ENCODE measurements around the gene ZFPL1. TPM values are rescaled to one million over a fixed set of nuclear protein-coding genes. Genes with fewer than 3 reads are reported as not detected.
A peak's percentile ranks its signal among the peaks of the same experiment; 100 is the strongest.

The ZFPL1 gene
- total RNA-seq, 1 experiment from 2014 or later, result 55.7 TPM

DNA sequence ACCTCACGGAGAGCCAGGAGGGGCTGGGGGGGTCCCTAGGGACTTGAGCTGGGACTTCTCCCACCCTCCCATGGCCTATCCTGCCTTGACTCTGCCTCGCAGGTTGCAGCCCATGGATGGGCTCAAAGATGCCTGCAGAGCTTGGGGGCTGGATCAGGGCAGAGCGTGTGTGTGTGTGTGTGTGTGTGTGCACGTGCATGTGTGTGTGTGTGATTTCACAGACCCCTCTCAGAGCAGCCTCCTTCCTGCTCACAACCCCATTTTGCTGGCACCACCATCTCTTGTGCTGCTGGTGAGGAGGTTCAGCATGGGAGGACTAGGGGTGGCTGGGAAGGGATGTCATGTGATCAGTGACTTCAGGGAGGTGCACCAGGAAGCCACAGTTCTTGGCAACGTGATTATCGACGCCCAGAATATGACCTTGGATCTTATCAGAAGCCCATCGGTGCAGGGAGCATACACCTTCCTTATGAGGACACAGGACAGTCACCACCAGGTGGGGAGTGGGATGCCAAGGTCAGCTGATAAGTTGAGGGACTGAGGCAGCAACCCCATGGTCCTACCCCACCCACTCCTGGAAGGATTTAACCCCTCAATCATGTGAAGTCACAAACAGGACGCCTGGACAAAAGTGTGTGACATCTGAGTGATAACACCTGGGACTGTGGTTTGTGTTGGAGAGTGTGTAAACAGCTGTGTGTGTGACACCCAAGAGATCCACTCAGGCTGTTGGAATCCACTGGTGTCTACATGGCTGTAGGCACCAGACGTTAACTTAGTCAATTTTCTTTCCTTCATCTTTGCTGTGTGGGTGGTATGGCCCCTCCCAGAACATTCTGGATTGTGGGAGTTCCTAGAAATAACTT, 23.8 kb upstream of the ZFPL1 start:
- DNase-seq (ENCODE audit: low read depth), result no peak

DNA sequence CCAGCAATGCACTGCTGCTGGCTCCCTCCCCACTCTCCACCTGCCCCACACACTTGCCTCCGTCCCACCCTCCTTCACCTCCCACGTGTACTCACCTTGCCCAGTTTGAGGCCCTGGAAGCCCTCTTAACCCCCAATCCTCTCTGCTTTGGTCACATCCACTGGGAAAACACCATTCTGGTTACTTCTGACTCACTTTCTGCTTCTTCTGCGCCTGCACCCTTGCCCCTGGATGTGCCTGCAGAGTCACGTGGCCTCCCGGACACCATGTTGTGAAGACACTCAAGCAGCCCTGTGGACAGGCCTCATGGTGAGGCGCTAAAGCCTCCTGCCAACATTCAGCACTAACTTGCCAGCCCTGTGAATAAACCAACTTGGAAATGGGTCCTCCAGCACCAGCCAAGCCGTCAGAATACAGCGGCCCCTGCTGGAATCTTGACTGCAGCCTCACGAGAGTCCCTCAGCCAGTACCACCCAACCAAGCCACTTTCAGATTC, 23.1 kb upstream of the ZFPL1 start:
- DNase-seq (ENCODE audit: low read depth), result no peak

DNA sequence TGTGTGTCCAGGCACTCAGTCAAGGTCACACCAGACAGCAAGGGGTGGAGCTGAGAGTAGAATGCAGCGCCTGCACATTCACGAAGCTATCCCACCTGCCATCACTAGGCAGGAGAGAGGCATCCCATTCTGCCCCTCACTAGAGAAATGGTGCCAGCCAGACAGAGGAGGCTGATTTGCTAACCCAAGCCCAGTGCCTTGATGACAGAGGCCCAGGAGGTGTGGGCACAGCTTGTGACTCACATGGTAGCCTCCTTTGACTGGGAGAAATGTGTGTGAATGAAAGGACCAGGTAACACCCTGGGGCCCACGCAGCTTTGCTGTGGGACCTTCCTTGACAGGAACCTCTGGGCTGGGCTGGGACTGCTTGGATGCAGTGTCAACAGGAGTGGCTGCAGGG, 20.5 kb upstream of the ZFPL1 start:
- no peak for DNase-seq (ENCODE audit: low read depth)

DNA sequence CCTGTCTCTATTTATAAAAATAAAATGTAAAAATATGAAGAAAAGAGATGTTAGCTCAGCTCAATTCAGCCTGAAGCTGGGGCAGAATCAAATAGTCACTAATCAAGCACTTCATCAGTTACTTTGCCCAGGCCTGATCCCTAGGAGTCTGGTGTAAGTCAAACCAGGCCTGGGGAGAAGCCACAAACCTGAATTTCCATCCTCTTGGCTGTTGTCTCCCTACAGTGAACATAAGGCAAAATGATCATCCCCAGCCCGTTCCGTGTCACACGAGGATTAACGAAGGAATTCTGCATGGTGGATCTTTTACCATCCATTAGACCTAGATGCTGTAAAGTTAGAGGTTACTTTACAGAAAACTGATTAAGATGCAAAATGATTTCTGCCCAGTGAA, 19.2 kb upstream of the ZFPL1 start:
- DNase-seq (ENCODE audit: low read depth), result no peak

DNA sequence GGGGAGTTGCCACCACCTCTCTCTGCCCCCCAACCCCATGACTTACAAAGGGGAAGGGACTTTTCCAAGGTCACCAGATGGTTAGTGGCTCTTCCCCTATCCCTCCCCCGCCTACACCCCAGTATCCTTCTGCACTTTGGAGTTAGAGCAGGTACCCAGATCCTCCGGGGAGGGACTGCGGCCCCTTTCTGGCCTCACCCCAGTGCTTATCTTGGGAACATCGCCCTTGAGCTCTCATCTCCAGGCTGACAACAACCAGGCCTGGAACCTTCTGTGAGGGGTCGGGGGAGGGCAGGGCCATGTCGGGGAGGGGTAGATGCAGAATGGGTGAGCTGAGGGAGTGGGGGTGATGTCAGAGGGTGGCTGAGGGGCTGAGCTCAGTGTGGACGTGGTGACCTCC, 18.2 kb upstream of the ZFPL1 start:
- no peak for DNase-seq (ENCODE audit: low read depth)

DNA sequence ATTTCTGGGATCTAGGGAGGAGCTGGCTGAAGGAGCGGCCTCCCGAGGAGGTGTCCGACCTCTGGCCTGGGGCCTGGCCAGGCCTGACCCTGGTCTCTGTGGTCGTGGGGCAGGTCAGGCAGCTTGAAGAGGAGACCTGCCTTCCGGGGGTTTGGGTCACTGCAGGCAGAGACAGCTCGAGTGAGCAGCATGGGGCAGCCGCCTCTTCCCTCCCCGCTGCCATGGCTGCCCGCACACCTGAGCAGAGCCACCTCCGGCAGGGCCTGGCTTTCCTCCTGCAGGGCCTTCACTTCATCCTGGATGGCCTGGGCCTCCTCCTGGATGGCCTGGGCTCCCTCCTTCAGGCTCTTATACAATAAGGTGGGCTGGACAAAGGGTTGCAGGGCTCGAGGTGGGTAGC, 17.7 kb upstream of the ZFPL1 start:
- no peak for DNase-seq (ENCODE audit: low read depth)

DNA sequence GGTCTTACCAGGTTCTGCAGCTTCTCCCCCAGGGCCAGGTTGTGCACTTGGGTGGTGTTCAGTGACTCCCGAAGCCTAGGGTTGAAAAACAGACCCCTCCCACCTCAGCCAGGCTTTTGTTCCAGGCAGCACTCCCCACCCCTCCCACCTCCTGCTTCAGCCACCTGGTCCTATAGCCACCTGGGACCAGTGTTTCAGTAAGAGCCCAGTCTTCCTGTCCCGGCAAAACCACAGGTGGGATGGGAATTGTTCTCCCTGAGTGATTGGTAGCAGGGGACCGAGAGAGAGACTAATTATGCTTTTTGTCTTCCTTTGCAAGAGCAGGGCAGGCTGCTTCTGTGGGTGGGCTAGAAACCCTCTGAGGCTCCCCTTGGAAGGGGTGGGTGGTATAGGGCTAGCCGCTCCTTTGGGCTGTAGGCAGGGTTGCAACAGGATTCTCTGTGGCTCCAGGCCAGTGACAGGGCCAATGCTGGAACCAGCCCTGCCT, 17.2 kb upstream of the ZFPL1 start:
- no peak for DNase-seq (ENCODE audit: low read depth)

DNA sequence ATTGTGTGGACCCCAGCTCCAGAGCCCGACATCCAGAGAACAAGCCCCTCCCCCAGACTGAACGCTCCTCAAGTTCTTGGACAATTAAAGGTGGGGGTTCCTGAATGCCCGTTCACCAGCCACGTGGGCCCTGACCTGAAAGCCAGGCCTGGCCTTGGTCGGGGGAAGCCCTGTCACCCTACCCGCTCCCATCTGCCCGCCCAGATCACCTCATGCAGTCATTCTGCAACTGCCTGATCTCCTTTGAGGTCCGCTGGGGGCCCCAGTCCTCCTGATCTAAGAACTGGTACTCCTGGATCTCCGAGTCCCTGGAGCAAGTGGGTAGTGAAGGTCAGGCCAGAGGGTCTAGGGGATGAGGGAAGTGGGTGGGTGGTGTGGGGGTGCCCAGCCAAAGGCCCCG, 16.6 kb upstream of the ZFPL1 start:
- DNase-seq (ENCODE audit: low read depth), result no peak

DNA sequence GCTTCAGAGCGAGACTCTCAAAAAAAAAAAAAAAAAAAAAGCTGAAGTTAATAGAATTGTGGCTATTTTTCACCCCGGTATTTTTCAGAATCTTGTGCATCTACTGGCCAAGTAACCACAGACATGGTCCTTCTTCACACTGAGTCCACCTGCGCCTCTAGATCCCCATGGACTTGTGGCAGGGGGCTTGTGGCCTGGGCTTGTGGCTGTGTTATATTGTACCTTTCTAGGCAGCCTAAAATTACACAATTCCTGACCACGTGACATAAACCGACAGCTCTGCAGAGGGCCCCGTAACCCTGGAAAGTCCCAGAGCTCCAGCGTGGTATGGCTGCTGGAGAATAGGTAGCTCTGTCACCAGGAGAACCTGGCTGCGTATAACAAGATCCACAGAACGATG, 14.8 kb upstream of the ZFPL1 start:
- DNase-seq (ENCODE audit: low read depth), result no peak

DNA sequence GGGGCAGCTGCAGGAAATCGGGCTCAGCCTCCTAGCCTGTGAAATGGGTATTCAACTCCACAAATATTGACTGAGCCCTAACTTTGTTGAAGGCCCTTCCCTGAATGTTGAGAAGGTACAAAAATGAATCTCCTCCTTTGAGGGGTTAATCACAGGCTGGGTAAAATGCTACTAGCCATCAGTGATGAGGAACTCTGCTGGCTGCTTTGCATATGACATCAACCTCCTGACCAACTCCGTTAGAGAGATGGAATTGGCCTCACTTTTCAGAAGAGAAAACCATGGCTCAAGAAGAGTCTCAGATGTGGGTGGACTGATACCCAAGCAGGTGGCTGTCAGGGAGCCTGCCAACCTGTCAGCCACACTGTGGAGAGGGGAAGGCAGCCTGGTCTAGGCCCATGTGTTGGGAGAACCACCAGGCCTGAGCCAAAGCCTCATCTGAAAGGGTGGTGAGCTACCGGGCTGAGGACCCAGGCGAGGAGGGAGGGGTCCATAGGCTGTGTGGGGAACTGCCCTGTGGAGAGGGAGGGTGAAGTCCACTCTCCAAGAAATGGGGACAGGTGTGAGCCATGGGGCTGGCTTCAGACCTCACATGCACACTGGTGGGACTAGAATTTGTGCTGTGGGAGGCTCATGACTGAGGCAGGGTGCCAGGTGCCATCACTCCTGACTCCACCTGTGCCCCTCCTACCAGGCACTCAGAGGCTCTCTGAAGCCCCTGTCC, 12.0 kb upstream of the ZFPL1 start:
- DNase-seq (ENCODE audit: low read depth), result no peak

DNA sequence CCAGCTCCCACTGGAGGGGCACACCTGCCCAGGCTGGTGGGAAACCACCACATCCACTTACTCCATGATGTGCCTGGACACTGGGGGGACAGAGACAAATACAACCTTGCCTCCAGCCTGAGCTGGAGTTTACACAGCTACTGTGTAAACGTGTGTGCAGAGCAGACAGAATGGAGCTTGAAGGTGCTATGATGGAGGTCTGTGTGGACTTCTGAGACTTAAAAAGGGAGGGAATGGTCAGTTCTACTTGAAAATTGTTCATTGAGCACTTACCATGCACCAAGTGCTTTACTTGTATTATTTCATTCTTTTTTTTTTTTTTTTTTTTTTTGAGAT, 11.4 kb upstream of the ZFPL1 start:
- no peak for DNase-seq (ENCODE audit: low read depth)

DNA sequence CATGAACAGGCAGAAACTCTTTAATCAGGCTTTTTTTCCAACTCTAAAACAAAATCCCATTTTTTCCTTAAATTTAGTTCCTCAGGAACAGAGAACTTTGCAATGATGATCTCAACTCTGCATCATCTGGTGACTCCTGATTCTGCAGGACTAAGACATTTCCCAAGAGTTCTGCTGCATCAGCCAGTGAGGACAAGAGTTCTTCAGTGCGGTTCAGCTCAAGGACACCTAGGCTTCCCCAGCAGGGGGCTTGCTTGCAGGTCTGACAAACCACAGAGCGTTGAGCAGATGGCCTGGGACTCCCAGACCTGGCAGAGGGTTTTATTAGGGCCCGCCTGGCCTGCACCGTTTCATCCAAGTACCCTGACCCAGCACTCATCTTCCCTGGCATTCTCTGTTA, 6.6 kb upstream of the ZFPL1 start:
- DNase-seq (ENCODE audit: low read depth), result peak; percentile 11

DNA sequence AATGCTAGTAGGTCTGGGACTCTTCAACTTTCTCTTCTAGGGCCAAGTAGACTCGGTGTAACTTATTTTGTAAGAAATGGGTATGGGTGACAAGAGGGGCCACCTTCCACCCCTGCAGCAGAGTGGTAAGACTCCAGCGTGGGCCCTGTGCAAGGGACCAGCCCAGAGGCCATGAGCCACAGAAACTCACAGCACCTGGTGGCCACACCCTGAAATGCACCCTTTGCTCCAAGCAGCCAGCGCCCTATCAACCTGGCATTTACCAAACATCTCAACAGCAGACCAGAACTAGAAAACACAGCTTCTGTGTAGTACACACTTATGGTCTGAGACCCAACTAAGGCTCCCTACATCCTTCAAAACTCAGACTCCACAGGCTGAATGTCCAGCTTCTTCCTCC, 5.9 kb upstream of the ZFPL1 start:
- peak; percentile 19 for DNase-seq (ENCODE audit: low read depth)

DNA sequence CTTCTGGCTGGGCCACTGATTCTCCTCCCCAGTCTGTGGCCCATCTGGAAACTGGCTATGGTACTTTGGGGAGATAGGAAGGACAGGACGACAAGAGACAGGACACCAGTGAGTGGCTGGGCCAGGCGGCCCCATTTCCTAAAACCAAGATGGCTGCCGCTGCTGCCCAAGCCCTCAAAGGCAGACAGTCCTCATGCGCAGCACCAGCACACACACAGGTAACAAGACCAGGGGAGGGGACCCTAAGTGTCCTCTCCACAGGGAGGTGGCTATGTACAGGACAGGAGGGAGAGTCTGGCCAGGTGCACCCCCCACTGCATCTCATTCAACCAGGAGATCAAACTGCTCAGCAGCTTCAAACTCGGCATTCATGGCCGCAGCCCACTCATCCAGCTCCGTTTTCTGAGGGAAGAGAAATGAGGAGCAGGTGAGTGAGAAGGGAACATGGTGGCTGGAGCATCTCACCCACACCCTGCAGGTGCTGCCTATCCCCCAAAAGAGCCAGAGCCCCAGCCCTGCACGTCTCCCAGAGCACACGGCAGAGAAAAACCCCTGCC, 5.2 kb upstream of the ZFPL1 start:
- DNase-seq (ENCODE audit: low read depth), result no peak

DNA sequence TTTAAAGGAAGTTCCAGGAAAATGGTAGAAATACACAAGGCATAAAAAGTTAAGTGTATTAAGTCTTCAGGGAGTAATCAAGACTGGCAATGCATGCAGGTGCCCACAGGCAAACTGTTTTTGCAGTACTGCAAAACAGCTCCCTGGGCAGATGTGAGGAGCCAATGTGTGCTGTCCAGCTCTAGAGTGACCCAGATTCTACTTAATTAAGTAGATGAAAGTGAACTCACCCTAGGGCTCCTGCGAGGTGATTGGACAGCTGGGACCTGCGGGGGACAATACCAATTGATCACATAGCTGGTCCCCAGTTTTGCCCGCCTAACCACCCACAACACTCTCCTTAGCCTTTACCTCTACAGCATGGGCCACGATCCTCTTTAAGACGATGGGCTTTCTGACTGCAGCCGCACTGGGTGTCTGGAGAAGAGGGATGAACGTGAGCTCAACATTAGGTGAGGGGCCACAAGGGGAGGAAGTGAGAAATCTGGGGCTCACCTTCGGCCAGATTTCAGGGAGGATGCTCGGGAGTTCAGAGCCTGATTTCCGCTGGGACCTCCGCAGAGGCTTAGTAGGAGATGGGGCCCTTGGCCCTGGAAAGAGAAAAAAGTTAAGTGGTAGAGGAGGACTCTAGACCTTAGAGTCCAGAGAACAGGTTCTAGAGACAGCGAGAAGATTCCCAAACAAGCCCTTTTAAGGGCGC, 738 bp upstream of the ZFPL1 start:
- no peak for DNase-seq (ENCODE audit: low read depth)

DNA sequence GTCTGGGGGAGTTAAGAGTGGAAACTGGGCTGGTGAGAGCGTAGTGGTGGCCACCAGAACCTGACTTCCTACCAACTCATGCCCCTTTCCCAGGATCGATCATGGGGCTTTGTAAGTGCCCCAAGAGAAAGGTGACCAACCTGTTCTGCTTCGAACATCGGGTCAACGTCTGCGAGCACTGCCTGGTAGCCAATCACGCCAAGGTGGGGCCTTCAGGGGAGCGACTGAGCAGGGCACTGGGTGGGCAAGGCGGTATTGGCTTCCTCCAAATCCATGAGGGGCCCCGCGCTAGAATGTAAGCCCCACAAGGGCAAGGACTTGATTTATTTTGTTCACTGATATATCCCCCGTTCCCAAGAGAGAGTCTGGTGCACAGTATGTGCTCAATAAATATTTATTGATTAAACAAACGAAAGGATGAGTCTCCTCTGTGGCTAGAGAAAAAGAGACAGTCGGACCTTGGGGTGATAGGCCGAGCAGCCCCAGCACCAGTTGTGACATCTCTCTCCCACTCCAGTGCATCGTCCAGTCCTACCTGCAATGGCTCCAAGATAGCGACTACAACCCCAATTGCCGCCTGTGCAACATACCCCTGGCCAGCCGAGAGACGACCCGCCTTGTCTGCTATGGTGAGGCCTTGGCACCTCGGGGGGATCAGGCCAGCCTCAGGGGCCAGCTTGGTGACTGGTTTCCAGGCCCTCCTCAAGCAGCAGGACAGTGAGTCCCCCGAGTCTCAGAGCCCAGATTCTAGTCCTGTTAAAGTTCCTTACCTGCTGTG, 765 bp downstream of the ZFPL1 start:
- no peak for DNase-seq (ENCODE audit: low read depth)

DNA sequence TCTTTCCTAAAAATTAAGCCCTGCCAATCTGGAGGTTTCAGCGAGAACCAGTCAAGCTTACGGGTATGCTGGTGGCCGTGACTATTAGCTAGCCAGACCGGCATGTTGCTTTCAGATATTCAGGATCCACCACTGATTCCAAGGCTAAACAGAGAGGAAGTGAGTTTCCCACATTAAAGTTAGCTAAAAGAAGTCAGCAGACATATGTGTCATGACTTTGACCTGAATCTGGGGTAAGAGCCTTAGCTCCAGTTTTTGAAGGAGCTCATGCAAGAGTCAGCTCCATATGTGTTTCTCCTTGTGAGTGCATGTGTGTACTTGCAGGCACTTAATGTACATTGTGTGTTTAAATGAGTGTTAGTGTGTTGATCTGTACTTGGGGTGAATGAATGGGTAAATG, 1.4 kb downstream of the ZFPL1 start:
- DNase-seq (ENCODE audit: low read depth), result no peak

DNA sequence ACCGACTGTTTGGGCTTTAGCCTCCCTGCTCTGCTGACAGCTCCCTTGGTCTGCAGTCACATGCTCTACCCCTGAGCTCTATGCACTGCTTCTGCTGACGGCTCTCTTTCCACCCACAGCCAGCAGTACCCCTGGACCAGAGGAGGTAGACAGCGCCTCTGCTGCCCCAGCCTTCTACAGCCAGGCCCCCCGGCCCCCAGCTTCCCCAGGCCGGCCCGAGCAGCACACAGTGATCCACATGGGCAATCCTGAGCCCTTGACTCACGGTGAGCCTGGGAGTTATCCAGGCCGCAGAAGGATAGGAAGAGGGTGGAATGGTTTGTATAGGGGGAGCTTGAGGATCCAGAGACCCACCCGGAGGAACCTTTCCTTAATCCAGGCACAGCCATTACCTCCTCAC, 2.8 kb downstream of the ZFPL1 start:
- no peak for DNase-seq (ENCODE audit: low read depth)

DNA sequence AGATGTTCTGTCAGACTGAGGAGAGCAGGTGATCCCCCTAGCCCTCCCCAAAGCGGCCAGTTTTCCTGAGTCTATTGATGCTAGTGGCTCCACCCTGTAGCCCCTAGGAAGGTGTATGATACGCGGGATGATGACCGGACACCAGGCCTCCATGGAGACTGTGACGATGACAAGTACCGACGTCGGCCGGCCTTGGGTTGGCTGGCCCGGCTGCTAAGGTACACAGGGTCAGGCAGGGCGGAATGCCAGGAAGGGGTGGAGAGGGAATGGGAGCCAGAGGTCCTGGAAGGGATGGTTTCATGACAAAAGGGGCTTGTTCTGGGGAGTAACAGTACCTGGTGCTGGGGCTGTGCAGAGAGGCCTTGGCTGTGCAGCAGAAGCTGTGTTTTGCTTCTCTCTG, 3.2 kb downstream of the ZFPL1 start:
- no peak for DNase-seq (ENCODE audit: low read depth)

DNA sequence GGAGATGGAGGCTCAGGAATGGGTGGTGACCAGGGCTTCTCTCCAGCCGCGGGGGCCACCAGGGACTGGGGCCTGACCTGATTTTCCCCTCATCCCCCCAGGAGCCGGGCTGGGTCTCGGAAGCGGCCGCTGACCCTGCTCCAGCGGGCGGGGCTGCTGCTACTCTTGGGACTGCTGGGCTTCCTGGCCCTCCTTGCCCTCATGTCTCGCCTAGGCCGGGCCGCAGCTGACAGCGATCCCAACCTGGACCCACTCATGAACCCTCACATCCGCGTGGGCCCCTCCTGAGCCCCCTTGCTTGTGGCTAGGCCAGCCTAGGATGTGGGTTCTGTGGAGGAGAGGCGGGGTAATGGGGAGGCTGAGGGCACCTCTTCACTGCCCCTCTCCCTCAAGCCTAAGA, 3.8 kb downstream of the ZFPL1 start:
- DNase-seq (ENCODE audit: low read depth), result no peak

DNA sequence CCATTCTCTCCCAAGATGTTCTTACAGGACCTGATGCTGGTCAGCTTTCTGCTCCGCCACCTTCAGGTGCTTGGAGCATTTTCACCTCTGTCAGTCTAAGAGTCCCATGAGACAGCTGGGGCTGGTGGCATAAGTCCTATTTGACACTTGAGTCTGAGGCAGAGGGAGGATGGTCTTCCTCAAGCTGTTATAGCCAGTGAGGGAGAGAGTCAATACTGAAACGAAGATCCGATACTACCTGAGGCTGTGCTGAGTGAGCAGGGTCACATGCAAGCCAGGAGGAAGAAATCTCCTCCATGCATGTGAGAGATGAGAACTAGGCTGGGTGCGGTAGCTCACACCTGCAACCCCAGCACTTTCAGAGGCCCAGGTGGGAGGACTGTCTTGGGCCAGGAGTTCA, 5.6 kb downstream of the ZFPL1 start:
- DNase-seq (ENCODE audit: low read depth), result no peak
